Measurements from ENCODE around the gene HES7.

GRCh38 chr17:8104911-8105310 lies 19.0 kb downstream of the HES7 start:
- TF ChIP-seq CTCF (conservative IDR thresholded peaks at IDR 0.05 in 1 of 2, IDR thresholded peaks at IDR 0.05 in 1 of 2; ENCODE audit: extremely low read depth in 1 of 2, insufficient read depth in 1 of 2, low read depth in 1 of 2, low read length in 2 of 2): no peak
- TF ChIP-seq EZH2 (IDR thresholded peaks at IDR 0.05; ENCODE audit: borderline replicate concordance, low read length): no peak
